Liver (tissue), 9 donors: ENCODE data around the gene BPIFB4. TPM values are rescaled to one million over a fixed set of nuclear protein-coding genes. Genes with fewer than 3 reads are reported as not detected.

Source experiments
- DNase-seq: peaks from one replicate; pipeline ENCODE4 v3.0.0-alpha.2; 2017; ENCODE audit warnings: low spot score
- H3K27ac ChIP-seq, 2 donors: one replicate each; pipeline ENCODE4 v1.7.0; 2013; ENCODE audit warnings: inconsistent platforms in 2 of 2, low read length in 2 of 2, control low read depth in 1 of 2, low read depth in 1 of 2, mild to moderate bottlenecking in 1 of 2
- H3K27me3 ChIP-seq, 4 donors: one replicate each; pipeline versions ENCODE4 v1.6.1 to v1.7.0; 2013; ENCODE audit warnings: low read length in 3 of 4, inconsistent platforms in 1 of 4, mild to moderate bottlenecking in 1 of 4, moderate library complexity in 1 of 4; ENCODE audit not compliant: control insufficient read depth in 4 of 4, insufficient read depth in 4 of 4
- H3K36me3 ChIP-seq, 4 donors: one replicate each; pipeline versions ENCODE4 v1.6.1 to v1.7.0; 2013; ENCODE audit warnings: low read length in 3 of 4, mild to moderate bottlenecking in 3 of 4, low read depth in 1 of 4, moderate library complexity in 1 of 4; ENCODE audit not compliant: control insufficient read depth in 4 of 4, insufficient read depth in 3 of 4
- H3K4me1 ChIP-seq, 4 donors: one replicate each; pipeline versions ENCODE4 v1.6.1 to v1.7.0; 2013; ENCODE audit warnings: low read length in 3 of 4, mild to moderate bottlenecking in 3 of 4, moderate library complexity in 1 of 4; ENCODE audit not compliant: control insufficient read depth in 4 of 4, insufficient read depth in 4 of 4
- H3K4me3 ChIP-seq, 3 donors: one replicate each; pipeline versions ENCODE4 v1.6.1 to v1.7.0; 2013; ENCODE audit warnings: low read length in 3 of 3, control low read depth in 1 of 3, low read depth in 1 of 3, mild to moderate bottlenecking in 1 of 3
- H3K9ac ChIP-seq, 2 donors: one replicate each; pipeline ENCODE4 v1.7.0; 2013; ENCODE audit warnings: low read length in 2 of 2, mild to moderate bottlenecking in 2 of 2, moderate library complexity in 2 of 2, control low read depth in 1 of 2, low read depth in 1 of 2
- H3K9me3 ChIP-seq, 4 donors: one replicate each; pipeline versions ENCODE4 v1.6.1 to v1.7.0; 2013; ENCODE audit warnings: low read length in 3 of 4; ENCODE audit not compliant: control insufficient read depth in 4 of 4
- ATF3 ChIP-seq: IDR thresholded peaks from 2 replicates; pipeline ENCODE4 v1.6.1; 2016; ENCODE audit warnings: antibody characterized with exemption
- CTCF ChIP-seq: fragments of 150-350 bp; IDR thresholded peaks from 2 replicates; pipeline ENCODE4 v1.5.1; 2017; ENCODE audit warnings: improper control_type of control experiment, low read depth, low read length; ENCODE audit not compliant: missing input control
- EGR1 ChIP-seq, 2 donors: IDR thresholded peaks; 2 replicates each; pipeline ENCODE4 v1.6.1; 2016 to 2018; ENCODE audit warnings: antibody characterized with exemption in 2 of 2, low read depth in 2 of 2
- FOXA1 ChIP-seq: IDR thresholded peaks from 2 replicates; pipeline ENCODE4 v1.6.1; 2016; ENCODE audit warnings: antibody characterized with exemption
- FOXA2 ChIP-seq: IDR thresholded peaks from 2 replicates; pipeline ENCODE4 v1.6.1; 2016; ENCODE audit warnings: antibody characterized with exemption
- GABPA ChIP-seq, 2 donors: IDR thresholded peaks in 1 of 2; conservative IDR thresholded peaks in 1 of 2; 2 replicates each; pipeline ENCODE4 v1.6.1; 2016; ENCODE audit warnings: antibody characterized with exemption in 2 of 2, mild to moderate bottlenecking in 1 of 2, moderate library complexity in 1 of 2
- HNF4A ChIP-seq, 2 donors: conservative IDR thresholded peaks; 2 replicates each; pipeline ENCODE4 v1.6.1; 2016; ENCODE audit warnings: antibody characterized with exemption in 2 of 2, mild to moderate bottlenecking in 2 of 2
- HNF4G ChIP-seq: IDR thresholded peaks from 2 replicates; pipeline ENCODE4 v1.6.1; 2016; ENCODE audit warnings: antibody characterized with exemption
- JUND ChIP-seq, 2 donors: IDR thresholded peaks; 2 replicates each; pipeline ENCODE4 v1.6.1; 2016; ENCODE audit warnings: antibody characterized with exemption in 2 of 2
- NR2F2 ChIP-seq: IDR thresholded peaks from 2 replicates; pipeline ENCODE4 v1.6.1; 2016; ENCODE audit warnings: antibody characterized with exemption
- RAD21 ChIP-seq, 2 donors: IDR thresholded peaks; 2 replicates each; pipeline ENCODE4 v1.6.1; 2016; ENCODE audit warnings: antibody characterized with exemption in 2 of 2, mild to moderate bottlenecking in 2 of 2
- REST ChIP-seq: IDR thresholded peaks from 2 replicates; pipeline ENCODE4 v1.6.1; 2016; ENCODE audit warnings: antibody characterized with exemption, mild to moderate bottlenecking
- RXRA ChIP-seq, 2 donors: IDR thresholded peaks; 2 replicates each; pipeline ENCODE4 v1.6.1; 2017 to 2018; ENCODE audit warnings: antibody characterized with exemption in 2 of 2, mild to moderate bottlenecking in 1 of 2
- SP1 ChIP-seq: IDR thresholded peaks from 2 replicates; pipeline ENCODE4 v1.6.1; 2018; ENCODE audit warnings: antibody characterized with exemption, mild to moderate bottlenecking
- TAF1 ChIP-seq: conservative IDR thresholded peaks from 2 replicates; pipeline ENCODE4 v1.6.1; 2016; ENCODE audit warnings: antibody characterized with exemption, mild to moderate bottlenecking
- YY1 ChIP-seq: IDR thresholded peaks from 2 replicates; pipeline ENCODE4 v1.6.1; 2016; ENCODE audit warnings: antibody characterized with exemption, mild to moderate bottlenecking
- ZBTB33 ChIP-seq: IDR thresholded peaks from 2 replicates; pipeline ENCODE4 v1.6.1; 2016; ENCODE audit warnings: antibody characterized with exemption
- WGBS: extraction: QIAGEN DNeasy Blood & Tissue Kit; methylation state at CpG from one replicate; pipeline ENCODE4 v1.1.7; 2013; 5-methylcytosine and 5-hydroxymethylcytosine counted together
- polyA plus RNA-seq, 2 donors: library from polyadenylated mRNA; stranded (reverse) in 1 of 2; unstranded in 1 of 2; fragments of 200-250 nt in 1 of 2; fragments of >200 nt in 1 of 2; fragmentation: Nextera tagmentation in 1 of 2; extraction: Ambion mirVana in 1 of 2; gene quantifications; one replicate each; pipeline versions ENCODE4 v1.2.1 to v1.2.3, GENCODE V29; 2013 to 2015
- total RNA-seq, 2 donors: library from RNA; depleted of rRNA; stranded (reverse); fragments of >200 nt; gene quantifications; one replicate each; pipeline ENCODE4 v1.2.3, GENCODE V29; 2014
- donor health status: healthy.
- donor health status: healthy.
- donor health status: healthy.
- donor health status: healthy.
- donor health status: healthy.

BPIFB4 gene
- total and polyA plus RNA-seq, 4 donors, result 0.16 TPM; not detected in 3

GRCh38 chr20:33054791-33055190, 24.7 kb upstream of the BPIFB4 start:
- Histone ChIP-seq H3K4me3 (no peak overlapping the region), H3K27me3 (no peaks in the 10 kb centered on the region), H3K4me1 (no peaks in the 10 kb centered on the region), H3K27ac (no peak overlapping the region), H3K9ac (no peak overlapping the region), H3K9me3 (no peaks in the 10 kb centered on the region), H3K36me3 (no peaks in the 10 kb centered on the region)
- TF ChIP-seq FOXA1, result no peak
- TF ChIP-seq HNF4A (conservative IDR thresholded peaks at IDR 0.05), result no peak
- TF ChIP-seq RAD21 (IDR thresholded peaks at IDR 0.05), result no peak
- TF ChIP-seq SP1, result no peak
- TF ChIP-seq ZBTB33, result no peak
- no peak for TF ChIP-seq HNF4G
- no peak for TF ChIP-seq ATF3
- no peak for TF ChIP-seq FOXA2
- TF ChIP-seq GABPA (IDR thresholded peaks at IDR 0.05 in 1 of 2, conservative IDR thresholded peaks at IDR 0.05 in 1 of 2), result no peak
- no peak for TF ChIP-seq EGR1 (IDR thresholded peaks at IDR 0.05; ENCODE audit: low read depth in 2 of 2)
- no peak for TF ChIP-seq RXRA (IDR thresholded peaks at IDR 0.05)
- no peak for TF ChIP-seq YY1
- no peak for TF ChIP-seq NR2F2
- no peak for TF ChIP-seq CTCF
- TF ChIP-seq JUND (IDR thresholded peaks at IDR 0.05), result no peak
- no peak for TF ChIP-seq TAF1
- no peak for DNase-seq
- 87% methylated on average over 2 of the region's 2 CpGs for WGBS

- TF ChIP-seq JUND (IDR thresholded peaks at IDR 0.05) (no peak), HNF4A (conservative IDR thresholded peaks at IDR 0.05) (no peak), YY1 (no peak), REST (no peak), ATF3 (no peak), NR2F2 (no peak), RXRA (IDR thresholded peaks at IDR 0.05) (no peak)
- Histone ChIP-seq H3K9me3 (no peaks in the 10 kb centered on the region), H3K27me3 (no peaks in the 10 kb centered on the region), H3K36me3 (no peaks in the 10 kb centered on the region), H3K9ac (no peak overlapping the region), H3K4me1 (no peaks in the 10 kb centered on the region), H3K27ac (no peak overlapping the region), H3K4me3 (no peak overlapping the region)
- DNase-seq, result no peak
- 82% methylated on average over 7 of the region's 7 CpGs for WGBS
These were observed 20.3 kb upstream of the BPIFB4 start for GRCh38 chr20:33059136-33059535.
